H9 (cell line): Measurements from ENCODE around the gene DPT. TPM values are rescaled to one million over a fixed set of nuclear protein-coding genes. Genes with fewer than 3 reads are reported as not detected.

Experiments
- DNase-seq: peaks from one replicate; pipeline ENCODE4 v3.0.0-alpha.2; 2017
- H2AFZ ChIP-seq: one replicate; pipeline ENCODE4 v1.6.1; 2013; ENCODE audit warnings: mild to moderate bottlenecking, low read length, control low read depth, moderate library complexity
- H2AK5ac ChIP-seq: 2 replicates; pipeline ENCODE4 v1.6.1; 2013; ENCODE audit warnings: low read length, control low read depth, mixed read lengths; ENCODE audit not compliant: insufficient read length
- H2BK120ac ChIP-seq: one replicate; pipeline ENCODE4 v1.6.1; 2013; ENCODE audit warnings: low read depth, mild to moderate bottlenecking, low read length, control low read depth, inconsistent platforms; ENCODE audit not compliant: poor library complexity, severe bottlenecking
- H2BK12ac ChIP-seq: 2 replicates; pipeline ENCODE4 v1.6.1; 2013; ENCODE audit warnings: low read length, control low read depth, mixed read lengths, low read depth; ENCODE audit not compliant: insufficient read length
- H2BK15ac ChIP-seq: 2 replicates; pipeline ENCODE4 v1.6.1; 2013; ENCODE audit warnings: low read depth, low read length, control low read depth
- H2BK20ac ChIP-seq: one replicate; pipeline ENCODE4 v1.6.1; 2013; ENCODE audit warnings: low read depth, mild to moderate bottlenecking, low read length, control low read depth, inconsistent platforms; ENCODE audit not compliant: poor library complexity, severe bottlenecking
- H2BK5ac ChIP-seq: 2 replicates; pipeline ENCODE4 v1.6.1; 2013; ENCODE audit warnings: low read length, control low read depth, mixed read lengths; ENCODE audit not compliant: insufficient read length
- H3K14ac ChIP-seq: 2 replicates; pipeline ENCODE4 v1.6.1; 2013; ENCODE audit warnings: low read length, control low read depth; ENCODE audit not compliant: insufficient read depth
- H3K18ac ChIP-seq: 2 replicates; pipeline ENCODE4 v1.6.1; 2013; ENCODE audit warnings: low read depth, mild to moderate bottlenecking, mixed read lengths, low read length, control low read depth; ENCODE audit not compliant: insufficient read length
- H3K23ac ChIP-seq: 2 replicates; pipeline ENCODE4 v1.6.1; 2013; ENCODE audit warnings: low read length, control low read depth, mixed read lengths, low read depth; ENCODE audit not compliant: insufficient read length
- H3K23me2 ChIP-seq: 2 replicates; pipeline ENCODE4 v1.6.1; 2013; ENCODE audit warnings: low read depth, mild to moderate bottlenecking, mixed read lengths, low read length, control low read depth; ENCODE audit not compliant: insufficient read length, poor library complexity, severe bottlenecking
- H3K27ac ChIP-seq: 2 replicates; pipeline ENCODE4 v1.5.1; 2013; ENCODE audit warnings: low read length, control low read depth, mixed read lengths, low read depth; ENCODE audit not compliant: insufficient read length
- H3K27me3 ChIP-seq: 2 replicates; pipeline ENCODE4 v1.6.1; 2013; ENCODE audit warnings: low read length, control low read depth, inconsistent platforms; ENCODE audit not compliant: insufficient read depth
- H3K4ac ChIP-seq: 2 replicates; pipeline ENCODE4 v1.6.1; 2013; ENCODE audit warnings: low read depth, mild to moderate bottlenecking, control low read depth, inconsistent platforms, low read length, moderate library complexity
- H3K4me1 ChIP-seq: 2 replicates; pipeline ENCODE4 v1.6.1; 2013; ENCODE audit warnings: low read length, control low read depth, inconsistent platforms; ENCODE audit not compliant: insufficient read depth
- H3K4me2 ChIP-seq: 2 replicates; pipeline ENCODE4 v1.6.1; 2013; ENCODE audit warnings: low read length, control low read depth, mixed read lengths; ENCODE audit not compliant: insufficient read length, insufficient read depth
- H3K56ac ChIP-seq: 2 replicates; pipeline ENCODE4 v1.6.1; 2013; ENCODE audit warnings: low read depth, mild to moderate bottlenecking, mixed read lengths, low read length, control low read depth; ENCODE audit not compliant: insufficient read length
- H3K79me1 ChIP-seq: 2 replicates; pipeline ENCODE4 v1.6.1; 2013; ENCODE audit warnings: low read depth, mild to moderate bottlenecking, moderate library complexity, low read length, control low read depth, inconsistent platforms; ENCODE audit not compliant: insufficient read depth, poor library complexity, severe bottlenecking
- H3K79me2 ChIP-seq: 2 replicates; pipeline ENCODE4 v1.6.1; 2013; ENCODE audit warnings: low read length, control low read depth, inconsistent platforms; ENCODE audit not compliant: insufficient read depth
- H3K9ac ChIP-seq: 2 replicates; pipeline ENCODE4 v1.6.1; 2013; ENCODE audit warnings: low read length, control low read depth, mixed read lengths; ENCODE audit not compliant: insufficient read length; ENCODE audit errors: extremely low read depth
- H3K9me3 ChIP-seq: one replicate; pipeline ENCODE4 v1.6.1; 2013; ENCODE audit warnings: low read depth, low read length, inconsistent platforms; ENCODE audit not compliant: control insufficient read depth
- H3T11ph ChIP-seq: one replicate; pipeline ENCODE4 v1.6.1; 2013; ENCODE audit warnings: mild to moderate bottlenecking, low read length, control low read depth, inconsistent platforms
- H4K20me1 ChIP-seq: one replicate; pipeline ENCODE4 v1.6.1; 2013; ENCODE audit not compliant: control insufficient read depth, insufficient read length, insufficient read depth
- H4K5ac ChIP-seq: 2 replicates; pipeline ENCODE4 v1.6.1; 2013; ENCODE audit warnings: low read depth, mild to moderate bottlenecking, mixed read lengths, low read length, control low read depth; ENCODE audit not compliant: insufficient read length
- H4K8ac ChIP-seq: replicated peaks from 2 replicates; pipeline ENCODE4 v1.6.1; 2013; ENCODE audit warnings: low read length, control low read depth, mixed read lengths, low read depth; ENCODE audit not compliant: insufficient read length
- H4K91ac ChIP-seq: 2 replicates; pipeline ENCODE4 v1.6.1; 2013; ENCODE audit warnings: low read depth, mild to moderate bottlenecking, moderate library complexity, mixed read lengths, low read length, control low read depth; ENCODE audit not compliant: insufficient read length
- H3K27ac Mint-ChIP-seq, 3 experiments: 2 replicates in 2 of 3; 3 replicates in 1 of 3; pipeline ENCODE4 v1.8.0; 2020 to 2021; ENCODE audit warnings: mixed read lengths in 3 of 3, mild to moderate bottlenecking in 1 of 3, moderate library complexity in 1 of 3
- H3K27me3 Mint-ChIP-seq: 2 replicates; pipeline ENCODE4 v1.8.0; 2021; ENCODE audit warnings: low read depth, mild to moderate bottlenecking, moderate library complexity, mixed read lengths
- H3K36me3 Mint-ChIP-seq, 3 experiments: 2 replicates in 2 of 3; 3 replicates in 1 of 3; pipeline ENCODE4 v1.8.0; 2020 to 2021; ENCODE audit warnings: low read depth in 3 of 3, mixed read lengths in 3 of 3; ENCODE audit not compliant: insufficient read depth in 1 of 3
- H3K4me1 Mint-ChIP-seq, 2 experiments: 2 replicates each; pipeline ENCODE4 v1.8.0; 2020; ENCODE audit warnings: mixed read lengths in 2 of 2
- H3K4me3 Mint-ChIP-seq, 2 experiments: 2 replicates in 1 of 2; 3 replicates in 1 of 2; pipeline ENCODE4 v1.8.0; 2020 to 2021; ENCODE audit warnings: mild to moderate bottlenecking in 2 of 2, mixed read lengths in 2 of 2, moderate library complexity in 1 of 2
- H3K9me3 Mint-ChIP-seq, 2 experiments: 2 replicates in 1 of 2; 3 replicates in 1 of 2; pipeline ENCODE4 v1.8.0; 2020; ENCODE audit warnings: mild to moderate bottlenecking in 2 of 2, mixed read lengths in 2 of 2, moderate library complexity in 1 of 2
- WGBS: extraction: QIAGEN DNeasy Blood & Tissue Kit; methylation state at CpG from one replicate; pipeline ENCODE4 v1.1.7; 2013; ENCODE audit warnings: missing lambda C conversion rate, low lambda C conversion rate, mixed read lengths; ENCODE audit not compliant: insufficient read length; ENCODE audit errors: extremely low coverage; 5-methylcytosine and 5-hydroxymethylcytosine counted together
- total RNA-seq: library from RNA; stranded (reverse); gene quantifications from 2 replicates; pipeline ENCODE4 v1.2.1, GENCODE V29; 2021
- TF ChIP-seq, protein P1 (sequence below): fragments of 200-600 bp; sonication (generic); conservative IDR thresholded peaks from 3 replicates; pipeline ENCODE4 v1.8.0; 2021; ENCODE audit warnings: antibody characterized with exemption, mild to moderate bottlenecking

DPT gene
- total RNA-seq, 1 experiment from 2014 or later = not detected

DNA sequence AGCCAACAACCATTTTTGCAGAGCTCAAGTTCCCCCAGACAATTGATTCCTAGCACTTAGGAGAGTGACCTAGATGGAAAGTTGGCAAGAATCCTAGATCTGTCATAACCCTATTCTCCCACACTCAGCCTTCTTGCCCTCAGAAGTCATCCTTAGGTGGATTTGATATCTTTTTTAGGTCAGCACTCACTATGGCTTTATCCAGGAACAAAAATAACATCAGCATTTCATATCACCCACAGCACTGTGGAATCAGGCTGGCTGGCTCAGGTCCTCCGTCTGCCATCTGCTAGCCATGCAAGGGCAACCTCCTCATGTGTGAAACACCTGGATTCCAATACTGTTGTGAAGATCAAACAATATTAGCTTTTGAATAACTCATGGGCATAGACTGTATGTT lies 6.0 kb downstream of the DPT start:
- H3K27ac Mint-ChIP-seq = no peak overlapping the region; a peak in 1 of 7 replicates
- H2BK5ac ChIP-seq = no peak overlapping the region
- no peaks in the 10 kb centered on the region for H3K79me2 ChIP-seq
- no peaks in the 10 kb centered on the region for H3K79me1 ChIP-seq
- H2BK120ac ChIP-seq = no peak overlapping the region
- no peaks in the 10 kb centered on the region for H3K4me1 Mint-ChIP-seq
- H2AFZ ChIP-seq = no peak overlapping the region
- no peak overlapping the region for H3K56ac ChIP-seq
- no peak overlapping the region for H3K23ac ChIP-seq
- H3K4me3 Mint-ChIP-seq = no peak overlapping the region
- TF ChIP-seq, protein P1, sequence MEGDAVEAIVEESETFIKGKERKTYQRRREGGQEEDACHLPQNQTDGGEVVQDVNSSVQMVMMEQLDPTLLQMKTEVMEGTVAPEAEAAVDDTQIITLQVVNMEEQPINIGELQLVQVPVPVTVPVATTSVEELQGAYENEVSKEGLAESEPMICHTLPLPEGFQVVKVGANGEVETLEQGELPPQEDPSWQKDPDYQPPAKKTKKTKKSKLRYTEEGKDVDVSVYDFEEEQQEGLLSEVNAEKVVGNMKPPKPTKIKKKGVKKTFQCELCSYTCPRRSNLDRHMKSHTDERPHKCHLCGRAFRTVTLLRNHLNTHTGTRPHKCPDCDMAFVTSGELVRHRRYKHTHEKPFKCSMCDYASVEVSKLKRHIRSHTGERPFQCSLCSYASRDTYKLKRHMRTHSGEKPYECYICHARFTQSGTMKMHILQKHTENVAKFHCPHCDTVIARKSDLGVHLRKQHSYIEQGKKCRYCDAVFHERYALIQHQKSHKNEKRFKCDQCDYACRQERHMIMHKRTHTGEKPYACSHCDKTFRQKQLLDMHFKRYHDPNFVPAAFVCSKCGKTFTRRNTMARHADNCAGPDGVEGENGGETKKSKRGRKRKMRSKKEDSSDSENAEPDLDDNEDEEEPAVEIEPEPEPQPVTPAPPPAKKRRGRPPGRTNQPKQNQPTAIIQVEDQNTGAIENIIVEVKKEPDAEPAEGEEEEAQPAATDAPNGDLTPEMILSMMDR = no peak
- H3K9me3 Mint-ChIP-seq = no peaks in the 10 kb centered on the region
- no peaks in the 10 kb centered on the region for H3K9me3 ChIP-seq
- H3K36me3 Mint-ChIP-seq = no peaks in the 10 kb centered on the region
- H3K27ac ChIP-seq = no peak overlapping the region
- no peak overlapping the region for H2BK15ac ChIP-seq
- no peak overlapping the region for H2BK12ac ChIP-seq
- H3K4me1 ChIP-seq = no peaks in the 10 kb centered on the region
- H2AK5ac ChIP-seq = no peak overlapping the region
- no peaks in the 10 kb centered on the region for H3K27me3 Mint-ChIP-seq
- H3K27me3 ChIP-seq = no peaks in the 10 kb centered on the region; the same call in 1 of the 2 replicates
- H2BK20ac ChIP-seq = no peak overlapping the region
- no peak overlapping the region for H3K4ac ChIP-seq
- H3K9ac ChIP-seq = no peak overlapping the region
- WGBS = no CpG with 5 or more reads among the region's 1 CpG
- no peaks in the 10 kb centered on the region for H3K23me2 ChIP-seq
- H4K20me1 ChIP-seq = no peaks in the 10 kb centered on the region
- no peak overlapping the region for H4K91ac ChIP-seq
- H4K5ac ChIP-seq = no peak overlapping the region
- H4K8ac ChIP-seq = no peak overlapping the region
- no peak overlapping the region for H3K18ac ChIP-seq
- H3K14ac ChIP-seq = no peak overlapping the region
- H3T11ph ChIP-seq = no peak overlapping the region
- DNase-seq = no peak
- no peak overlapping the region for H3K4me2 ChIP-seq
